GM23338 (cell line): ENCODE data around the gene SNAPC2. TPM values are rescaled to one million over a fixed set of nuclear protein-coding genes. Genes with fewer than 3 reads are reported as not detected.

Experiments
- ETS1 ChIP-seq: IDR thresholded peaks from 2 replicates; pipeline ENCODE4 v1.6.1; 2016; ENCODE audit warnings: antibody characterized with exemption
- EZH2 ChIP-seq: fragments of 200-600 bp; sonication (generic); IDR thresholded peaks from one replicate; pipeline ENCODE4 v1.8.0; 2017; ENCODE audit warnings: antibody characterized with exemption, mild to moderate bottlenecking, low read depth; ENCODE audit not compliant: unreplicated experiment
- JUNB ChIP-seq: IDR thresholded peaks from one replicate; pipeline ENCODE4 v1.6.1; 2016; ENCODE audit warnings: antibody characterized with exemption; ENCODE audit not compliant: unreplicated experiment
- NANOG ChIP-seq: IDR thresholded peaks from 2 replicates; pipeline ENCODE4 v1.6.1; 2016; ENCODE audit warnings: antibody characterized with exemption, borderline replicate concordance
- POLR2AphosphoS5 ChIP-seq: IDR thresholded peaks from 2 replicates; pipeline ENCODE4 v1.6.1; 2016; ENCODE audit warnings: antibody characterized with exemption, low read depth
- REST ChIP-seq: IDR thresholded peaks from one replicate; pipeline ENCODE4 v1.6.1; 2018; ENCODE audit warnings: antibody characterized with exemption; ENCODE audit not compliant: unreplicated experiment
- ZNF114 ChIP-seq: fragments of 250-450 bp; sonication (Bioruptor Pico); IDR thresholded peaks from 2 replicates; pipeline ENCODE4 v1.5.0; 2020; ENCODE audit warnings: mild to moderate bottlenecking, moderate library complexity
- ZNF331 ChIP-seq: fragments of 250-450 bp; sonication (Bioruptor Pico); IDR thresholded peaks from 2 replicates; pipeline ENCODE4 v1.5.0; 2020; ENCODE audit warnings: low read depth, mild to moderate bottlenecking, moderate library complexity
- ZNF462 ChIP-seq: fragments of 250-450 bp; sonication (Bioruptor Pico); IDR thresholded peaks from 2 replicates; pipeline ENCODE4 v1.5.0; 2020; ENCODE audit warnings: mild to moderate bottlenecking, moderate library complexity
- polyA plus RNA-seq: library from polyadenylated mRNA; unstranded; fragments of >200 nt; fragmentation: Nextera tagmentation; extraction: Ambion mirVana; gene quantifications from 2 replicates; pipeline ENCODE4 v1.2.1, GENCODE V29; 2016
- total RNA-seq: library from RNA; depleted of rRNA; stranded (reverse); fragments of >200 nt; shearing (Covaris generic); gene quantifications from 2 replicates; pipeline ENCODE4 v1.2.3, GENCODE V29; 2014

SNAPC2 gene
- total and polyA plus RNA-seq, 2 experiments from 2014 or later = 17.1 to 25.1 TPM

GRCh38 chr19:7940841-7941240 lies 20.7 kb downstream of the SNAPC2 start (continued):
- TF ChIP-seq ZNF462 (CRISPR knock-in tag) (no peak), JUNB (no peak), EZH2 (no peak), ETS1 (no peak), ZNF331 (CRISPR knock-in tag) (no peak), NANOG (no peak), REST (no peak), POLR2AphosphoS5 (no peak), ZNF114 (CRISPR knock-in tag) (no peak)
